Coronary artery (tissue), 2 donors: ENCODE measurements around the gene CDH13.

ENCODE experiments used
- DNase-seq: peaks from one replicate; pipeline ENCODE4 v3.0.0-alpha.2; 2017; ENCODE audit warnings: low spot score
- H3K27ac ChIP-seq, 2 donors: fragments of 200-600 bp; sonication (generic); one replicate each; pipeline ENCODE4 v1.5.1; 2016 to 2019
- H3K4me3 ChIP-seq: fragments of 200-600 bp; sonication (generic); 2 replicates; pipeline ENCODE4 v1.5.1; 2016; ENCODE audit warnings: mild to moderate bottlenecking, moderate library complexity
- TF ChIP-seq, protein P1 (sequence below): fragments of 200-600 bp; sonication (generic); IDR thresholded peaks from one replicate; pipeline ENCODE4 v1.5.1; 2019; ENCODE audit warnings: antibody characterized with exemption

CDH13 gene

DNA sequence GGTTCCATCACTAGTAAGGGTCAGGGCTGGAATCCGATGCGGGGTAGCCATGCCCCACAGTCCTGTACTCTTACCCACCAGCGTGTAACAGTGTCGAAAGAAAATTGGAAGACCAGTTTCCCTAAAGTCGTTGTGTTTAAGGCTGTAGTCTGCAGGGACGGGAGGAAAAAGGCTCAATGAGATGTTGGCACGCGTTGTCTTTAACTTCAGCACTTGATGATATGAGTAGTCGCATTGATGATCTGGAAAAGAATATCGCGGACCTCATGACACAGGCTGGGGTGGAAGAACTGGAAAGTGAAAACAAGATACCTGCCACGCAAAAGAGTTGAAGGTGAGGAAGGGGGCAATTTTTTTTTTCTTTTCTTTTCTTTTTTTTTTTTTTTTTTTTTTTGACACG, 1182.3 kb downstream of the CDH13 start:
- DNase-seq, result no peak
- TF ChIP-seq, protein P1, sequence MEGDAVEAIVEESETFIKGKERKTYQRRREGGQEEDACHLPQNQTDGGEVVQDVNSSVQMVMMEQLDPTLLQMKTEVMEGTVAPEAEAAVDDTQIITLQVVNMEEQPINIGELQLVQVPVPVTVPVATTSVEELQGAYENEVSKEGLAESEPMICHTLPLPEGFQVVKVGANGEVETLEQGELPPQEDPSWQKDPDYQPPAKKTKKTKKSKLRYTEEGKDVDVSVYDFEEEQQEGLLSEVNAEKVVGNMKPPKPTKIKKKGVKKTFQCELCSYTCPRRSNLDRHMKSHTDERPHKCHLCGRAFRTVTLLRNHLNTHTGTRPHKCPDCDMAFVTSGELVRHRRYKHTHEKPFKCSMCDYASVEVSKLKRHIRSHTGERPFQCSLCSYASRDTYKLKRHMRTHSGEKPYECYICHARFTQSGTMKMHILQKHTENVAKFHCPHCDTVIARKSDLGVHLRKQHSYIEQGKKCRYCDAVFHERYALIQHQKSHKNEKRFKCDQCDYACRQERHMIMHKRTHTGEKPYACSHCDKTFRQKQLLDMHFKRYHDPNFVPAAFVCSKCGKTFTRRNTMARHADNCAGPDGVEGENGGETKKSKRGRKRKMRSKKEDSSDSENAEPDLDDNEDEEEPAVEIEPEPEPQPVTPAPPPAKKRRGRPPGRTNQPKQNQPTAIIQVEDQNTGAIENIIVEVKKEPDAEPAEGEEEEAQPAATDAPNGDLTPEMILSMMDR, result no peak
- H3K4me3 ChIP-seq, result peak overlapping the region; percentile 94
- H3K27ac ChIP-seq, result no peak overlapping the region

DNA sequence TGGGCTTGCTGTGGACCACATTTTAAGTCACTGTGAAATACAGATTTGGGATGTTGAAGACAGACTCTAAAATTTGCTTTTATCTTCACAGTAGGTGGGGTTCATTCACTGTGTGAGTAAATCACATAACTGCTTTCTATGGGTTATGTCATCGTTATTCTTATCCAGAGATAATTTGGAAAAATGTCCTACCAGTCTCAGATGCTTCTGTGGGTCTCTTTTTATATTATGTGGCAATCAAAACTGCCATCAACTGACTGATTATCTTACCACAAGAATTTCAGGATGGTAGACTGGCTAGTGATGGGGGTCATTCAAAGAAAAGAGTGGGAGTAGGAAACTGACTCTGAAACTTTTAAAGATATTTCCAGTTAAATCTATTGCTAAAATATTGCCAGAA, 1184.1 kb downstream of the CDH13 start:
- Histone ChIP-seq H3K4me3 (no peak overlapping the region), H3K27ac (no peak overlapping the region)
- TF ChIP-seq, protein P1, result no peak
- DNase-seq, result no peak

DNA sequence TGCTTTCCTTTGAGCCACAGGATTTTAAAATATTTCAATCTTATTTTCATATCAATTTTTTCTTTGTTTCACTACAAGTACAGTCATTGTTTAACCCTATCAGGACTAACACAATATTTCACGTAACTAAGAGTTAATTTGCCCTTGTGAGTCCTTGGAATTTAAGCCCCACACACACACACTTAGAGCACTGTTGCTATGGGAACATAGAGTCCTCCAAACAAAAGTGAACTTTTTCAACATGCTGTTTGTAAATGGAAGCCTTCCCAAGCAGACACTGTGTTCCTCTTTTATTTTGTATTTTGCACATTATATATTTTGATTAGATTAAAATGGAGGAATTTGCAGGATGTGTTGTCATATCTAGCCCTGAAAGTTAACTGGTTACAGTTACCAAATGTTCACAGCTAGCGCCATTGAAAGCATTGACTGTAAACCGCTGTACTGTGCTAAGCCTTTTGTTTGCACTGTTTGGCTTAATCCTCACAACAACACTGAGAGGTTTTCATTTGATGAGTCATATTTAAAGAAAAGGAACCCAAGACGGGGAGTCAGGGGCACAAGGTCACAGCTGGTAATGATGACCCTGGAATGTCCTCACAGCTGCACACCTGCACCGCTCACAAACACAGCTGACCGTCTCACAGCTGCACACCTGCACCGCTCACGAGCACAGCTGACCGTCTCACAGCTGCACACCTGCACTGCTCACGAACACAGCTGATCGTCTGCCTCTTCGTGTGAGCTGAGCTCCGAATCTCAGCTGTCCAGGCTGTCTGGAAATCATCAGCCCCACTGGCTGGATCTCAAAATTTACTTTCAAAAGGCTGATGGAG, 1187.3 kb downstream of the CDH13 start:
- H3K27ac ChIP-seq, result peak overlapping the region in 1 of 2 donors; percentile 39
- H3K4me3 ChIP-seq, result peak overlapping the region; percentile 44
- DNase-seq, result no peak
- TF ChIP-seq, protein P1, result no peak

DNA sequence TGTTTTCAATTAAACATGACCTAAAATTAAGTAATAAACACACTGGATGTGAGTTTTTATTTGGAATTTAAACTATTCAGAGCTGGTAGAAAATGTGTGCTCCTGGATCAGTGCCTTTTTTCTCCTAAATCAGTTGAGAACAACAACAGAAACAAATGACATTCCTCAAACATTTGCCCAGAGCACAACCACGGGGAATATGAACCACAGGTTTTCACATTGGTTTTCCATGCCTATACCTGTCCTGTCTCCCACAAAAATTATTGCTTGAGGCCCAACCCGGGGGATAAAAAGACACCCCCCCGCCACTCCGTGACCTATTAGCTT, 1187.9 kb downstream of the CDH13 start:
- Histone ChIP-seq H3K27ac (peak overlapping the region in 1 of 2 donors; percentile 39), H3K4me3 (peak overlapping the region; percentile 44)
- DNase-seq, result no peak
- TF ChIP-seq, protein P1, result no peak

DNA sequence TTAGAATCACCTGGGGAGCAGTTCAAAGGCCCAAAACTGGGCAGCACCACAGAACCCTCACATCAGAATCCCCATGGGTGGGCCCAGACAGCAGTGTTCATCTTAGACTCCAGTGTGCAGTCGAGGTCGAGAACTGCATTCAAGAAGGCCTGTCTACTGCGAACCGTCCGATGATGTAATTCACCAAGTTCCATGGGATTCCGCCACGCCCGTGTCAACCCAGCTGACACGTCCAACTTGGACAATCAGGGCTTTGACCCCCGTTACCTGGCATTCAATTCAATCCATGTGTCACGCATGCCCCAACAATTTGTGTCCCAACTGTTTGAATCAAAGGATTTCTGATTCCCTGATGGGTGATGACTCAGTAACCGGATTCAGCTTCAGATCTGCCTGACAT, 1190.3 kb downstream of the CDH13 start:
- TF ChIP-seq, protein P1, result no peak
- no peak for DNase-seq
- Histone ChIP-seq H3K27ac (no peak overlapping the region), H3K4me3 (no peak overlapping the region)

DNA sequence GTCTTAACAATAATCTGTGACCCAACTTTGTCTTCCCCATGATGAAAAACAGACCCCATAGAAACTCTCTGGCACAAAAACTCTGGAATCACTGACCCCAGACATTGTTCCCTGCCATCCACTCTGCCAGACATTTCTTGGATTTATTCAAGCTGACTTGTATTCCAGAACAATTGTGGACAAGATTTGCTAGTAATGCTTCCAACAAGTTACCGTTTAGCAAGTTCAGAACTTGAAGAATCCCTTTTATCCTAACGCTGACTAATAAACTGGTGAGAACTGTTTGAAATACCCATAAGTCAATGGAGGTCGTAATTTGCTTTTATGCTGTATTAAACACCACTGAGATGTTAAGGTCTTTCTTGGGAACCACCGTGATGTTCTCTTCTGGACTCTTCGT, 1191.5 kb downstream of the CDH13 start:
- TF ChIP-seq, protein P1, result no peak
- no peak overlapping the region for H3K27ac ChIP-seq
- DNase-seq, result no peak
- no peak overlapping the region for H3K4me3 ChIP-seq

DNA sequence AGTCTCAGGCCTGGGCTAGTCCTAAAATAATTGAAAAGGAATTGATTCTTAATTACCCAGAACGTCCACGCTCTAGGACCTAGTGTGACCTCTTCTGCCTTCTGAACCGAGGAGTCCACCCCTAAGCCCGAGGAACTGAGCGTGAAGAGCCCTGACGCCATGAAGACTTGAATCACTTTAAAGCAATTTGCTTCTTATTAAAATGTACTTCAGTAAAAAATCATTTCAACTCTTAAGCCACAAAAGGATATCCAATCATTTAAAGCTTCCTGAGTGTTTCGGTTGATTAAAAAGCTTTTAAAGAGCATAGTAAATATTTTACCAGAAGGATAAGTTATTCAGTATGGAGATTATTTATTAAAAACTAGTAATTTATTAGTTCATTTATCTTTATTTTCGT, 1192.6 kb downstream of the CDH13 start:
- no peak overlapping the region for H3K27ac ChIP-seq
- no peak for DNase-seq
- TF ChIP-seq, protein P1, result no peak
- H3K4me3 ChIP-seq, result no peak overlapping the region
